Measurements from ENCODE around the gene OSBPL1A. TPM values are rescaled to one million over a fixed set of nuclear protein-coding genes. Genes with fewer than 3 reads are reported as not detected.

OSBPL1A gene
- total and polyA plus RNA-seq, 10 of the 15 experiments (the other 5 are each of a cell fraction or from before 2014, with no cell fraction given): 0.02 to 0.83 (median 0.11) TPM; not detected in 6

DNA sequence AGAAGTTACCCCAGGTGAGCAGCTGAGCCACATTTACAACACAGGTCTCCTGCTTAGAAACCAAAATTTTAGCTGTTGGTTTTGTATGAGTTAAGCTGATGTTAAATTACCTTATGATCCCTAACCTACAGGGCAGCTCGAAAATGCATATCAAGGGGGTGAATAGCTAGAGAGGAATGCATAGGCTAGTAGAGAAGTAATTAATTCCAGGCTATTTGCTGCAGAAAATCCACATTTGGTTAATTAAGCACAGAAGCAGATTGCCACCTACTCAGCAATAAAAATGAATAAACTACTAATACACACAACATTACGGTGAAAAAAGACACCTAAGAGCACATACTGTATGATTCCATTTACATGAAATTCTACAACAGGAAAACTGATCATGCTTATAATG lies 91.4 kb downstream of the OSBPL1A start:
- FAIRE-seq: no peak
- in situ Hi-C loops (cut with MboI): no loop called here
- H3K79me2 ChIP-seq (ENCODE audit: control insufficient read depth, insufficient read depth, low read length): no peaks in the 10 kb centered on the region
- H3K9ac ChIP-seq (ENCODE audit: control insufficient read depth, insufficient read depth, low read length): no peak overlapping the region
- no peak for DNase-seq (ENCODE audit: low read depth, low spot score)
- H3K4me2 ChIP-seq (ENCODE audit: control insufficient read depth, insufficient read depth): no peak overlapping the region
- H3K27ac ChIP-seq (ENCODE audit: control insufficient read depth, insufficient read depth): no peak overlapping the region
- ChIA-PET CTCF (no interaction called here), SMC1A (ENCODE audit: uncharacterized antibody, unreplicated experiment) (interaction anchor here (1.0 kb wide), 1 partner anchor 15 kb away, joined by 4 read pairs; no protein-coding TSS in a partner anchor), POLR2A (no interaction called here), RAD21 (ENCODE audit: unreplicated experiment) (no interaction called here)
- 20% methylated on average over 2 of the region's 2 CpGs for WGBS (ENCODE audit: insufficient coverage, insufficient replicate concordance, low lambda C conversion rate, missing lambda C conversion rate)
- no peak for ATAC-seq
- intact Hi-C loops (cut with micrococcal nuclease; ENCODE audit: unreplicated experiment): no loop called here
- no peak for TF ChIP-seq SUPT20H (IDR thresholded peaks at IDR 0.05; ENCODE audit: borderline replicate concordance, control insufficient read depth, low read depth, low read length)
- no peak for TF ChIP-seq STAT1 (conservative IDR thresholded peaks at IDR 0.05)
- TF ChIP-seq SREBF1 (IDR thresholded peaks at IDR 0.05; ENCODE audit: low read length): no peak
- no peak for TF ChIP-seq RFX5 (IDR thresholded peaks at IDR 0.05; ENCODE audit: low read depth, low read length)
- TF ChIP-seq, protein P1, sequence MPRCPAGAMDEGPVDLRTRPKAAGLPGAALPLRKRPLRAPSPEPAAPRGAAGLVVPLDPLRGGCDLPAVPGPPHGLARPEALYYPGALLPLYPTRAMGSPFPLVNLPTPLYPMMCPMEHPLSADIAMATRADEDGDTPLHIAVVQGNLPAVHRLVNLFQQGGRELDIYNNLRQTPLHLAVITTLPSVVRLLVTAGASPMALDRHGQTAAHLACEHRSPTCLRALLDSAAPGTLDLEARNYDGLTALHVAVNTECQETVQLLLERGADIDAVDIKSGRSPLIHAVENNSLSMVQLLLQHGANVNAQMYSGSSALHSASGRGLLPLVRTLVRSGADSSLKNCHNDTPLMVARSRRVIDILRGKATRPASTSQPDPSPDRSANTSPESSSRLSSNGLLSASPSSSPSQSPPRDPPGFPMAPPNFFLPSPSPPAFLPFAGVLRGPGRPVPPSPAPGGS (IDR thresholded peaks at IDR 0.05; ENCODE audit: borderline replicate concordance, insufficient read depth, low read depth, low read length, poor library complexity, severe bottlenecking): no peak
- TF ChIP-seq RB1 (IDR thresholded peaks at IDR 0.05; ENCODE audit: borderline replicate concordance): no peak
- TF ChIP-seq NFYA (IDR thresholded peaks at IDR 0.05; ENCODE audit: borderline replicate concordance, low read depth, low read length): no peak
- no peak for TF ChIP-seq EED (IDR thresholded peaks at IDR 0.05; ENCODE audit: low read depth)
- no peaks in the 10 kb centered on the region for H3K27me3 ChIP-seq (replicated peaks in 1 of 2; ENCODE audit: control insufficient read depth in 2 of 2, insufficient read depth in 2 of 2, low read length in 1 of 2)
- H3K4me3 ChIP-seq: no peak overlapping the region
- H3K9me3 ChIP-seq (replicated peaks; ENCODE audit: control insufficient read depth, insufficient read depth, low read length): no peaks in the 10 kb centered on the region
- H3K4me1 ChIP-seq (ENCODE audit: control insufficient read depth, insufficient read depth, low read length): no peaks in the 10 kb centered on the region
- no peaks in the 10 kb centered on the region for H3K36me3 ChIP-seq (ENCODE audit: control insufficient read depth in 2 of 2, insufficient read depth in 2 of 2, low read length in 1 of 2)
- BruUV-seq (replicated peaks): no TSS peak
- no peak overlapping the region for H2AFZ ChIP-seq (ENCODE audit: control insufficient read depth, low read depth, low read length)
- H4K20me1 ChIP-seq (ENCODE audit: control insufficient read depth, insufficient read depth): no peaks in the 10 kb centered on the region
